Hepatocyte (in vitro differentiated cells): Measurements from ENCODE around the gene PGM2L1. TPM values are rescaled to one million over a fixed set of nuclear protein-coding genes. Genes with fewer than 3 reads are reported as not detected.

Experiments
- DNase-seq: peaks from one replicate; pipeline ENCODE4 v3.0.0-alpha.2; 2016; ENCODE audit warnings: low spot score
- H2AFZ ChIP-seq: fragments of 200-600 bp; sonication (generic); 2 replicates; pipeline ENCODE4 v1.6.0; 2016; ENCODE audit warnings: antibody characterized with exemption, mild to moderate bottlenecking
- H3K27ac ChIP-seq: fragments of 200-600 bp; sonication (generic); 2 replicates; pipeline ENCODE4 v1.5.1; 2016; ENCODE audit warnings: mild to moderate bottlenecking
- H3K27me3 ChIP-seq: fragments of 200-600 bp; sonication (generic); 2 replicates; pipeline ENCODE4 v1.6.1; 2016
- H3K36me3 ChIP-seq: fragments of 200-600 bp; sonication (generic); replicated peaks from 2 replicates; pipeline ENCODE4 v1.5.1; 2016; ENCODE audit warnings: low read depth; ENCODE audit not compliant: insufficient read depth
- H3K4me1 ChIP-seq: fragments of 200-600 bp; sonication (generic); 2 replicates; pipeline ENCODE4 v1.5.1; 2016; ENCODE audit warnings: mild to moderate bottlenecking, moderate library complexity; ENCODE audit not compliant: insufficient read depth
- H3K4me2 ChIP-seq: fragments of 200-600 bp; sonication (generic); 2 replicates; pipeline ENCODE4 v1.6.0; 2016
- H3K4me3 ChIP-seq: fragments of 200-600 bp; sonication (generic); 2 replicates; pipeline ENCODE4 v1.5.1; 2016; ENCODE audit warnings: mild to moderate bottlenecking
- H3K79me2 ChIP-seq: fragments of 200-600 bp; sonication (generic); 2 replicates; pipeline ENCODE4 v1.6.0; 2017; ENCODE audit warnings: mild to moderate bottlenecking
- H3K9me2 ChIP-seq: fragments of 200-600 bp; sonication (generic); replicated peaks from 2 replicates; pipeline ENCODE4 v1.6.0; 2017; ENCODE audit warnings: mild to moderate bottlenecking; ENCODE audit not compliant: insufficient read depth
- H3K9me3 ChIP-seq: fragments of 200-600 bp; sonication (generic); 2 replicates; pipeline ENCODE4 v1.5.1; 2016; ENCODE audit warnings: low read depth, mild to moderate bottlenecking
- H4K20me1 ChIP-seq: fragments of 200-600 bp; sonication (generic); 2 replicates; pipeline ENCODE4 v1.6.0; 2016; ENCODE audit warnings: mild to moderate bottlenecking; ENCODE audit not compliant: insufficient read depth, poor library complexity, severe bottlenecking
- EZH2 ChIP-seq: fragments of 200-600 bp; sonication (generic); IDR thresholded peaks from 2 replicates; pipeline ENCODE4 v1.6.1; 2016; ENCODE audit warnings: antibody characterized with exemption, mild to moderate bottlenecking, borderline replicate concordance
- EZH2phosphoT487 ChIP-seq: fragments of 200-600 bp; sonication (generic); IDR thresholded peaks from one replicate; pipeline ENCODE4 v1.6.1; 2018; ENCODE audit warnings: antibody characterized with exemption, mild to moderate bottlenecking, low read depth, moderate library complexity; ENCODE audit not compliant: unreplicated experiment, severe bottlenecking
- WGBS: methylation state at CpG from one replicate; pipeline ENCODE4 v1.1.6; 2016; ENCODE audit warnings: low lambda C conversion rate; ENCODE audit errors: missing lambda C conversion rate; 5-methylcytosine and 5-hydroxymethylcytosine counted together
- polyA plus RNA-seq: library from polyadenylated mRNA; unstranded; fragments of >200 nt; fragmentation: Nextera tagmentation; extraction: Ambion mirVana; gene quantifications from 2 replicates; pipeline ENCODE4 v1.2.1, GENCODE V29; 2016
- total RNA-seq: library from RNA; depleted of rRNA; stranded (reverse); fragments of >200 nt; gene quantifications from 2 replicates; pipeline ENCODE4 v1.2.3, GENCODE V29; 2014
- TF ChIP-seq, protein P1 (sequence below): fragments of 200-600 bp; sonication (generic); IDR thresholded peaks from 2 replicates; pipeline ENCODE4 v1.5.1; 2016; ENCODE audit warnings: antibody characterized with exemption, mild to moderate bottlenecking; ENCODE audit not compliant: poor library complexity

The PGM2L1 gene
- total and polyA plus RNA-seq, 2 experiments from 2014 or later, result 6.7 to 10.0 TPM

DNA sequence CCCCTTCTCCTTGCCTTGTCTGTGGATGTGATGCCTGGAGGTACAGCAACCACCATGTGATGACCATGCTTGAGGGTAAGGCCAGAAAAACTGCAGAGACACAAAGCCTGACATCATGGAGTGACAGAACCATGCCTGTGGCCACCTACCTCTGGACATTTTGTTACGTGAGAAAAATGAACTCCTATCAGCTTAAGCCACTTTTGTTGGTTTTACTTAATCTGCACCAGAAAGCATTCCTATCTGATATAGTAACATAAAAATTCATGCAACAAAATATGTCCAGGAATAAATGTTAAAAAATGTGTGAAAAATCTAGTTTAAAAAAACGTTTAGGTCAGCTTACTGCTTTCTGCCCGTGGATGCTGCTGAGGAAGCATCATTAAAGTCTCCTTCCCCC lies 44.2 kb downstream of the PGM2L1 start:
- DNase-seq, result no peak
- Histone ChIP-seq H3K27ac (no peak overlapping the region), H3K4me2 (no peak overlapping the region), H3K9me3 (no peaks in the 10 kb centered on the region), H3K4me3 (no peak overlapping the region), H3K36me3 (no peaks in the 10 kb centered on the region), H3K9me2 (no peaks in the 10 kb centered on the region), H3K79me2 (no peaks in the 10 kb centered on the region), H3K4me1 (no peaks in the 10 kb centered on the region), H3K27me3 (no peaks in the 10 kb centered on the region), H2AFZ (no peak overlapping the region), H4K20me1 (no peaks in the 10 kb centered on the region)
- no peak for TF ChIP-seq EZH2
- TF ChIP-seq, protein P1, sequence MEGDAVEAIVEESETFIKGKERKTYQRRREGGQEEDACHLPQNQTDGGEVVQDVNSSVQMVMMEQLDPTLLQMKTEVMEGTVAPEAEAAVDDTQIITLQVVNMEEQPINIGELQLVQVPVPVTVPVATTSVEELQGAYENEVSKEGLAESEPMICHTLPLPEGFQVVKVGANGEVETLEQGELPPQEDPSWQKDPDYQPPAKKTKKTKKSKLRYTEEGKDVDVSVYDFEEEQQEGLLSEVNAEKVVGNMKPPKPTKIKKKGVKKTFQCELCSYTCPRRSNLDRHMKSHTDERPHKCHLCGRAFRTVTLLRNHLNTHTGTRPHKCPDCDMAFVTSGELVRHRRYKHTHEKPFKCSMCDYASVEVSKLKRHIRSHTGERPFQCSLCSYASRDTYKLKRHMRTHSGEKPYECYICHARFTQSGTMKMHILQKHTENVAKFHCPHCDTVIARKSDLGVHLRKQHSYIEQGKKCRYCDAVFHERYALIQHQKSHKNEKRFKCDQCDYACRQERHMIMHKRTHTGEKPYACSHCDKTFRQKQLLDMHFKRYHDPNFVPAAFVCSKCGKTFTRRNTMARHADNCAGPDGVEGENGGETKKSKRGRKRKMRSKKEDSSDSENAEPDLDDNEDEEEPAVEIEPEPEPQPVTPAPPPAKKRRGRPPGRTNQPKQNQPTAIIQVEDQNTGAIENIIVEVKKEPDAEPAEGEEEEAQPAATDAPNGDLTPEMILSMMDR, result no peak
- TF ChIP-seq EZH2phosphoT487, result no peak
- 76% methylated on average over 3 of the region's 3 CpGs for WGBS

DNA sequence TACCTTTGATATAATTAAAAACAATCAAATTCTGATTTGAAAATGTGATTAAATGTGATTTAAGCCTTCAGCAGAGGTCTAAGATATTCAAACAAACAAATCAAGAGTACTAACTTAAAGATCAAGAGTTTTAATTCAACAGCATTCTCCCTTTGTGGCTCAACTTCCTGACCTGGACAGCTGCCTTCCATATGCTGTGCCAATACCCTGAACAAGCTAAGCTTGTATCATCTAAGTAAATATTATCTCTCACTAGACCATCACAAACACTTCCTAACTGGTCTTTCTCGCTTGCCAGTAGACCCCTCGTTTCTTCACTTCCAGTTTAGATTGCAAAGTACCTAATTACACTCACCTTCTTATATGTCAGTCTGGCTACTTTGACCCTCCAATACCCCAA lies 50.9 kb downstream of the PGM2L1 start:
- Histone ChIP-seq H3K27ac (no peak overlapping the region), H3K9me3 (no peaks in the 10 kb centered on the region), H3K36me3 (no peaks in the 10 kb centered on the region), H3K9me2 (no peaks in the 10 kb centered on the region), H4K20me1 (no peaks in the 10 kb centered on the region), H3K4me1 (no peaks in the 10 kb centered on the region), H3K4me3 (no peak overlapping the region), H3K79me2 (no peaks in the 10 kb centered on the region), H3K27me3 (no peaks in the 10 kb centered on the region), H3K4me2 (no peak overlapping the region), H2AFZ (no peak overlapping the region)
- TF ChIP-seq, protein P1, result no peak
- no peak for TF ChIP-seq EZH2
- TF ChIP-seq EZH2phosphoT487, result no peak
- 81% methylated on average over 2 of the region's 2 CpGs for WGBS
- no peak for DNase-seq

DNA sequence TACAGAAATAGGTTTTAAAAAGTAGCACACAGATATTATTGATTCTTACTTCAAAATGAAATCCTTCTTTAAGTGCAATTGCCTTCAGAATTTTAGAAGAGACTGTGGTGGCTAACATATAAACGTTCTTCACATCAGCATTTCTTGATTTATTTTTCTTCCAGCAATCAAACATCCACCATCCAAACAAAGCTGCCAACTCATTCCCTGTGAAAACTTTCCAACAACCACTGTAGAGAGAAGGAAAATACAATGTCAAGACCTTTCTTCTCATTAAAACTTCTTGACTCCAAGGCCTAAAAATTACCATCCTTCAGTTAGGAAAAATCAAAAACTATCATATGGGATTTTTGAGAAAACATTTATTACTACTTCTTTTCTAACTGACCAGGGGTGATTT lies 52.8 kb downstream of the PGM2L1 start:
- no peak overlapping the region for H2AFZ ChIP-seq
- H3K9me2 ChIP-seq, result no peaks in the 10 kb centered on the region
- no peaks in the 10 kb centered on the region for H3K4me1 ChIP-seq
- H3K27ac ChIP-seq, result no peak overlapping the region
- H3K27me3 ChIP-seq, result no peaks in the 10 kb centered on the region
- WGBS, result 89% methylated on average over 1 of the region's 1 CpG
- no peaks in the 10 kb centered on the region for H3K9me3 ChIP-seq
- TF ChIP-seq, protein P1, result no peak
- TF ChIP-seq EZH2phosphoT487, result no peak
- no peaks in the 10 kb centered on the region for H3K36me3 ChIP-seq
- H3K4me2 ChIP-seq, result no peak overlapping the region
- H3K4me3 ChIP-seq, result no peak overlapping the region
- no peaks in the 10 kb centered on the region for H3K79me2 ChIP-seq
- no peaks in the 10 kb centered on the region for H4K20me1 ChIP-seq
- no peak for DNase-seq

DNA sequence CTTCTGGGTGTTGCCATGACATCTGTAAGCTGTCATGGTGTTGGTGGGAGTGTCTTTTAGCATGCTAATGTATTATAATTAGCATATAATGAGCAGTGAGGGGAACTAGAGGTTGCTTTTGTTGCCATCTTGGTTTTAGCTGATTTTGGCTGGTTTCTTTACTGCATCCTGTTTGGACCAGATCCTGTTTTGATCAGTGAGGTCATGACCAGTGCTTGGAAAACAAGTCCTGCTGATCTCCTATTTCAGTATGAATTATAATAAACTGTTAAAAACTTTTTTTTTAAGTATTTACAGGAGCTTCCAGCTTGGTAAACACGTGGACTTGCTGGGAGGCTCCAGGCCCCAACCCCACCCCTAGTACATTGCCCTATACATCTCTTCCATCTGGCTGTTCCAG lies 56.3 kb downstream of the PGM2L1 start:
- Histone ChIP-seq H3K4me2 (no peak overlapping the region), H2AFZ (no peak overlapping the region), H3K36me3 (no peaks in the 10 kb centered on the region), H4K20me1 (no peaks in the 10 kb centered on the region), H3K4me1 (peaks cover 4% of the 10 kb centered on the region), H3K27me3 (no peaks in the 10 kb centered on the region), H3K9me3 (no peaks in the 10 kb centered on the region), H3K4me3 (no peak overlapping the region), H3K79me2 (no peaks in the 10 kb centered on the region), H3K27ac (no peak overlapping the region), H3K9me2 (no peaks in the 10 kb centered on the region)
- DNase-seq, result no peak
- no peak for TF ChIP-seq EZH2
- TF ChIP-seq, protein P1, result no peak
- TF ChIP-seq EZH2phosphoT487, result no peak
- 93% methylated on average over 1 of the region's 1 CpG for WGBS
